Measurements from ENCODE around the gene NR5A2. TPM values are rescaled to one million over a fixed set of nuclear protein-coding genes. Genes with fewer than 3 reads are reported as not detected.

The NR5A2 gene
- total and polyA plus RNA-seq, 2 experiments from 2014 or later = 19.8 to 55.5 TPM

- TF ChIP-seq CTCF (IDR thresholded peaks at IDR 0.05; ENCODE audit: poor library complexity) (peak; percentile 47), EZH2phosphoT487 (IDR thresholded peaks at IDR 0.05; ENCODE audit: low read depth, severe bottlenecking, unreplicated experiment) (no peak)
- Histone ChIP-seq H3K79me2 (no peaks in the 10 kb centered on the region), H3K9me2 (replicated peaks; ENCODE audit: insufficient read depth) (no peaks in the 10 kb centered on the region), H3K36me3 (replicated peaks; ENCODE audit: insufficient read depth, low read depth) (no peaks in the 10 kb centered on the region), H2AFZ (no peak overlapping the region), H3K4me2 (no peak overlapping the region), H4K20me1 (ENCODE audit: insufficient read depth, poor library complexity, severe bottlenecking) (no peaks in the 10 kb centered on the region), H3K27me3 (no peaks in the 10 kb centered on the region), H3K4me1 (ENCODE audit: insufficient read depth) (no peaks in the 10 kb centered on the region), H3K4me3 (no peak overlapping the region), H3K27ac (no peak overlapping the region), H3K9me3 (ENCODE audit: low read depth) (no peaks in the 10 kb centered on the region)
- WGBS (ENCODE audit: low lambda C conversion rate, missing lambda C conversion rate) = 80% methylated on average over 4 of the region's 4 CpGs
- DNase-seq (ENCODE audit: low spot score) = peak; percentile 53
These were observed 112.2 kb downstream of the NR5A2 start for GRCh38 chr1:200139661-200140250.

GRCh38 chr1:200143347-200143746 lies 115.8 kb downstream of the NR5A2 start:
- Histone ChIP-seq H3K27me3 (no peaks in the 10 kb centered on the region), H3K4me2 (no peak overlapping the region), H2AFZ (no peak overlapping the region), H3K4me3 (no peak overlapping the region), H3K79me2 (no peaks in the 10 kb centered on the region), H3K4me1 (ENCODE audit: insufficient read depth) (no peaks in the 10 kb centered on the region), H3K27ac (no peak overlapping the region), H3K36me3 (replicated peaks; ENCODE audit: insufficient read depth, low read depth) (no peaks in the 10 kb centered on the region), H3K9me3 (ENCODE audit: low read depth) (no peaks in the 10 kb centered on the region), H4K20me1 (ENCODE audit: insufficient read depth, poor library complexity, severe bottlenecking) (no peaks in the 10 kb centered on the region), H3K9me2 (replicated peaks; ENCODE audit: insufficient read depth) (no peaks in the 10 kb centered on the region)
- WGBS (ENCODE audit: low lambda C conversion rate, missing lambda C conversion rate) = 94% methylated on average over 6 of the region's 6 CpGs
- DNase-seq (ENCODE audit: low spot score) = no peak
- no peak for TF ChIP-seq CTCF (IDR thresholded peaks at IDR 0.05; ENCODE audit: poor library complexity)
- TF ChIP-seq EZH2phosphoT487 (IDR thresholded peaks at IDR 0.05; ENCODE audit: low read depth, severe bottlenecking, unreplicated experiment) = no peak
- TF ChIP-seq EZH2 (IDR thresholded peaks at IDR 0.05; ENCODE audit: borderline replicate concordance) = no peak

DNA sequence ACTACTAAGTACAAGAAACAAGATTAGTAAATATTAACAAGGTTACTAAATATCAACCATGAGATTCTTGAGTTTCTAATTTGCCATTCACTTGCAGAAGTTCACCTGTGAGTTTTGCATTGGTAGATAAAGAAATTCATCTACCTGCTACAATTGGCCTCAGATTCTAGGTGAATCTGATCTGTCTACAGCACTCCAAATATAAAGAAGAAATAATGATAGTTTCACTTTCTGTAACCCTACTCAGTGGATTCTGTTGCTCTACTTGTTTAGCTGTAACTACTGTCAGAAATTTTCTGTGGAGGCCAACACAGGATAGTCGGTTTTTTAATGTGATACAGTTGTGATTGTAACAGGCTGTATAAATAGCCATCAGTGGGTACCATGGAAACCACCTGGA lies 118.6 kb downstream of the NR5A2 start:
- no peak overlapping the region for H2AFZ ChIP-seq
- H3K9me3 ChIP-seq (ENCODE audit: low read depth) = no peaks in the 10 kb centered on the region
- H3K27ac ChIP-seq = no peak overlapping the region
- no peak for DNase-seq (ENCODE audit: low spot score)
- H3K4me2 ChIP-seq = no peak overlapping the region
- H3K9me2 ChIP-seq (replicated peaks; ENCODE audit: insufficient read depth) = no peaks in the 10 kb centered on the region
- H4K20me1 ChIP-seq (ENCODE audit: insufficient read depth, poor library complexity, severe bottlenecking) = no peaks in the 10 kb centered on the region
- 52% methylated on average over 1 of the region's 1 CpG for WGBS (ENCODE audit: low lambda C conversion rate, missing lambda C conversion rate)
- H3K36me3 ChIP-seq (replicated peaks; ENCODE audit: insufficient read depth, low read depth) = no peaks in the 10 kb centered on the region
- no peaks in the 10 kb centered on the region for H3K79me2 ChIP-seq
- no peak overlapping the region for H3K4me3 ChIP-seq
- peaks cover 9% of the 10 kb centered on the region for H3K4me1 ChIP-seq (ENCODE audit: insufficient read depth)
- no peak for TF ChIP-seq CTCF (IDR thresholded peaks at IDR 0.05; ENCODE audit: poor library complexity)
- no peaks in the 10 kb centered on the region for H3K27me3 ChIP-seq

DNA sequence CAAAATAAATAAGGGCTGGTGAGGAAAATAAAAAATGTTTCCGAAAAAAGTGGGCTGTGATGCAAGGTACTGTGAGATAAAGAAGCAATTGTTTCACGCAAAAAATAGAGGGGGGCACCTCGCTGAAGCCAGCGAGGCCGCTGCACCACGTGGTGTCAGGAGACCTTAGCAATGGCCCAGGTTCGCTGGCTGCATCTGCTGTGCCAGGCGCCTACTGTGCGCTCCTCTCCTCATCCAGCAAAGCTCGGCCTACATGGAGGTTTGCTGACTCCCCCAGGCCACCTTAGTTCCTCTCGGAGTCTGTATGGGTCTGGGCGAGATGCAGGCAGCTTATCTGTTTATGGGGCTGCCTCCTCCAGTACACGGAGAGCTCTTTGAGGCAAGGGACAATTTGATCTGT lies 119.6 kb downstream of the NR5A2 start:
- 95% methylated on average over 13 of the region's 13 CpGs for WGBS (ENCODE audit: low lambda C conversion rate, missing lambda C conversion rate)
- Histone ChIP-seq H3K27me3 (no peaks in the 10 kb centered on the region), H3K9me3 (ENCODE audit: low read depth) (no peaks in the 10 kb centered on the region), H3K4me1 (ENCODE audit: insufficient read depth) (peaks cover 9% of the 10 kb centered on the region), H3K9me2 (replicated peaks; ENCODE audit: insufficient read depth) (no peaks in the 10 kb centered on the region), H3K4me3 (no peak overlapping the region), H3K79me2 (no peaks in the 10 kb centered on the region), H3K27ac (no peak overlapping the region), H3K4me2 (no peak overlapping the region), H2AFZ (no peak overlapping the region), H4K20me1 (ENCODE audit: insufficient read depth, poor library complexity, severe bottlenecking) (no peaks in the 10 kb centered on the region), H3K36me3 (replicated peaks; ENCODE audit: insufficient read depth, low read depth) (no peaks in the 10 kb centered on the region)
- no peak for TF ChIP-seq EZH2 (IDR thresholded peaks at IDR 0.05; ENCODE audit: borderline replicate concordance)
- no peak for TF ChIP-seq EZH2phosphoT487 (IDR thresholded peaks at IDR 0.05; ENCODE audit: low read depth, severe bottlenecking, unreplicated experiment)
- TF ChIP-seq CTCF (IDR thresholded peaks at IDR 0.05; ENCODE audit: poor library complexity) = no peak
- DNase-seq (ENCODE audit: low spot score) = no peak

Measured in hepatocyte (in vitro differentiated cells).